Lower leg skin (tissue), 3 donors: ENCODE measurements around the gene AKT3.

ENCODE experiments used
- POLR2A ChIP-seq, 2 donors: fragments of 450-650 bp; IDR thresholded peaks; one replicate each; pipeline ENCODE4 v1.6.1; 2016 to 2017; ENCODE audit warnings: antibody characterized with exemption in 2 of 2, mild to moderate bottlenecking in 1 of 2, moderate library complexity in 1 of 2
- TF ChIP-seq, protein P1 (sequence below), 3 donors: fragments of 450-650 bp; IDR thresholded peaks; one replicate each; pipeline ENCODE4 v1.5.1; 2016; ENCODE audit warnings: antibody characterized with exemption in 3 of 3, mild to moderate bottlenecking in 3 of 3, moderate library complexity in 2 of 3

DNA sequence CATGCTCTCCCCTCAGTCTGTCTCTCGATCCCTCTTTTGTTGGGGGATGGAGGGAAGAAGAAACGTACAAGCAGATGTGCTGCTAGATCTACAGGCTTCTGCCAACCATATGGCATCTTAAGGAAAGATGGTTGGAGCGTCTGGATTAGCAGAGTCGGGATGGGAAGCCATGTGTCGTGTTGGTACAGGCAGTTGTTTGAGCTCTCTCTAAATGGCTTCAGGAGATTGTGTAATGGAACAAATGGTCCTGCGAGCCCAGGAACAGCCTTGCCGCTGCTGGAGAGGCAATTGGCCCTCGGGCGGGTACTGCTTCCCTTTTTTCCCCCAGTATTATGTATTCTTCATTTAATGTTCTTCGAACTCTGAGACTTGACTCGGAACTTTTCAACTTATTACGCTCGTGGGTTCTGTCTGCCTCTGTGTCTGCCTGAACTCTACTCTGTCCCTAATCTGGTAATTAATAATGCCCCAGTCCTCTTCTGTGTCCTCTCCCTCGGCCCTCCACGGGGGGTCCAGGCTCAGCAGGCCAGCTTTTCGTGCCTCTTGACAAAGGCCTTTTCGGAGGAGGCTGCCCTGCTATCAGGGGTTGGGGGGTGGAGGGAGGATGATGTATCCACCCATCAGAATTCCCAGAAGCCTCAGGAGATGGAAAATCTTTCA is 378.9 kb downstream of the AKT3 start:
- TF ChIP-seq POLR2A (IDR thresholded peaks at IDR 0.05) = no peak
- TF ChIP-seq, protein P1, sequence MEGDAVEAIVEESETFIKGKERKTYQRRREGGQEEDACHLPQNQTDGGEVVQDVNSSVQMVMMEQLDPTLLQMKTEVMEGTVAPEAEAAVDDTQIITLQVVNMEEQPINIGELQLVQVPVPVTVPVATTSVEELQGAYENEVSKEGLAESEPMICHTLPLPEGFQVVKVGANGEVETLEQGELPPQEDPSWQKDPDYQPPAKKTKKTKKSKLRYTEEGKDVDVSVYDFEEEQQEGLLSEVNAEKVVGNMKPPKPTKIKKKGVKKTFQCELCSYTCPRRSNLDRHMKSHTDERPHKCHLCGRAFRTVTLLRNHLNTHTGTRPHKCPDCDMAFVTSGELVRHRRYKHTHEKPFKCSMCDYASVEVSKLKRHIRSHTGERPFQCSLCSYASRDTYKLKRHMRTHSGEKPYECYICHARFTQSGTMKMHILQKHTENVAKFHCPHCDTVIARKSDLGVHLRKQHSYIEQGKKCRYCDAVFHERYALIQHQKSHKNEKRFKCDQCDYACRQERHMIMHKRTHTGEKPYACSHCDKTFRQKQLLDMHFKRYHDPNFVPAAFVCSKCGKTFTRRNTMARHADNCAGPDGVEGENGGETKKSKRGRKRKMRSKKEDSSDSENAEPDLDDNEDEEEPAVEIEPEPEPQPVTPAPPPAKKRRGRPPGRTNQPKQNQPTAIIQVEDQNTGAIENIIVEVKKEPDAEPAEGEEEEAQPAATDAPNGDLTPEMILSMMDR (IDR thresholded peaks at IDR 0.05) = no peak
